Psoas muscle (tissue), 8 donors: ENCODE results near the gene TPP1. TPM values are rescaled to one million over a fixed set of nuclear protein-coding genes. Genes with fewer than 3 reads are reported as not detected.

Source experiments
- ATAC-seq, 4 donors: fragments of 200-7000 bp; cut with Tn5 transposase; one replicate each; pipeline ENCODE4 v1.9.1; 2020; ENCODE audit warnings: moderate library complexity in 3 of 4, mild to moderate bottlenecking in 2 of 4
- DNase-seq, 2 donors: peaks; one replicate each; pipeline ENCODE4 v3.0.0-alpha.2; 2020
- H3K27ac ChIP-seq: fragments of 200-600 bp; one replicate; pipeline ENCODE4 v1.8.0; 2022
- H3K27me3 ChIP-seq, 3 donors: fragments of 200-600 bp in 1 of 3; one replicate each; pipeline versions ENCODE4 v1.6.1 to v1.8.0; 2013 to 2022; ENCODE audit warnings: low read length in 2 of 3, mild to moderate bottlenecking in 2 of 3, moderate library complexity in 1 of 3; ENCODE audit not compliant: insufficient read depth in 3 of 3
- H3K36me3 ChIP-seq, 2 donors: fragments of 200-600 bp in 1 of 2; one replicate each; pipeline versions ENCODE4 v1.6.1 to v1.8.0; 2013 to 2022; ENCODE audit warnings: low read depth in 1 of 2, mild to moderate bottlenecking in 1 of 2, moderate library complexity in 1 of 2; ENCODE audit not compliant: insufficient read depth in 1 of 2
- H3K4me1 ChIP-seq: fragments of 200-600 bp; one replicate; pipeline ENCODE4 v1.8.0; 2022
- H3K4me3 ChIP-seq: fragments of 200-600 bp; one replicate; pipeline ENCODE4 v1.8.0; 2022; ENCODE audit warnings: mild to moderate bottlenecking
- H3K9me3 ChIP-seq: fragments of 200-600 bp; one replicate; pipeline ENCODE4 v1.8.0; 2022
- WGBS, 3 donors: extraction: QIAGEN DNeasy Blood & Tissue Kit; methylation state at CpG; one replicate each; pipeline versions ENCODE4 v1.1.6 to v1.1.7; 2013; 5-methylcytosine and 5-hydroxymethylcytosine counted together
- intact Hi-C, 2 donors: fragments of 100-400 bp; cut with DNase I; formaldehyde crosslinking; loops; one replicate each; pipeline versions ENCODE4 v1.11.0 to v1.14.2; 2022
- polyA plus RNA-seq, 3 donors: library from polyadenylated mRNA; stranded (reverse); fragments of 200-250 nt; gene quantifications; one replicate each; pipeline ENCODE4 v1.2.3, GENCODE V29; 2013
- total RNA-seq, 4 donors: library from RNA; stranded (reverse); fragmentation: NEBNext Ultra II Directional in 2 of 4; extraction: Animal tissue kit (Norgen Biotek cat#: 25700) in 2 of 4; gene quantifications; one replicate each; pipeline versions ENCODE4 v1.2.1 to v1.2.4, GENCODE V29; 2021 to 2023
- TF ChIP-seq, protein P1 (sequence below): fragments of 200-600 bp; IDR thresholded peaks from one replicate; pipeline ENCODE4 v1.8.0; 2022; ENCODE audit warnings: antibody characterized with exemption
- donor health status: healthy with polysubstance abuse.
- donor health status: DM: no; HTN: no; CAD: no; lungs with moderate emphysema.
- donor health status: Bipolar disorder and iron deficiency.
- donor health status: healthy.
- donor health status: DM: yes; HTN: yes; CAD: no.
- donor health status: DM: no; HTN: no; CAD: no.
- donor health status: DM: no; HTN: no; CAD: no.
- donor health status: DM: yes; HTN: yes; CAD: no.

TPP1 gene
- total and polyA plus RNA-seq, 7 donors, result 11.8 to 50.2 (median 30.0) TPM

- TF ChIP-seq, protein P1, sequence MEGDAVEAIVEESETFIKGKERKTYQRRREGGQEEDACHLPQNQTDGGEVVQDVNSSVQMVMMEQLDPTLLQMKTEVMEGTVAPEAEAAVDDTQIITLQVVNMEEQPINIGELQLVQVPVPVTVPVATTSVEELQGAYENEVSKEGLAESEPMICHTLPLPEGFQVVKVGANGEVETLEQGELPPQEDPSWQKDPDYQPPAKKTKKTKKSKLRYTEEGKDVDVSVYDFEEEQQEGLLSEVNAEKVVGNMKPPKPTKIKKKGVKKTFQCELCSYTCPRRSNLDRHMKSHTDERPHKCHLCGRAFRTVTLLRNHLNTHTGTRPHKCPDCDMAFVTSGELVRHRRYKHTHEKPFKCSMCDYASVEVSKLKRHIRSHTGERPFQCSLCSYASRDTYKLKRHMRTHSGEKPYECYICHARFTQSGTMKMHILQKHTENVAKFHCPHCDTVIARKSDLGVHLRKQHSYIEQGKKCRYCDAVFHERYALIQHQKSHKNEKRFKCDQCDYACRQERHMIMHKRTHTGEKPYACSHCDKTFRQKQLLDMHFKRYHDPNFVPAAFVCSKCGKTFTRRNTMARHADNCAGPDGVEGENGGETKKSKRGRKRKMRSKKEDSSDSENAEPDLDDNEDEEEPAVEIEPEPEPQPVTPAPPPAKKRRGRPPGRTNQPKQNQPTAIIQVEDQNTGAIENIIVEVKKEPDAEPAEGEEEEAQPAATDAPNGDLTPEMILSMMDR, result no peak
- WGBS, 3 donors, result 85 to 87% (median 86%) methylated on average over 24 of the region's 24 CpGs
- intact Hi-C loops, result no loop called here
- Histone ChIP-seq H3K9me3 (no peaks in the 10 kb centered on the region), H3K27me3 (no peaks in the 10 kb centered on the region), H3K27ac (no peak overlapping the region), H3K36me3 (peaks cover 0 to 16% of the 10 kb centered on the region in 2 donors), H3K4me1 (peaks cover 20% of the 10 kb centered on the region), H3K4me3 (no peak overlapping the region)
- ATAC-seq (no peak), DNase-seq (no peak)
Observed at GRCh38 chr11:6622261-6623171, 3.3 kb upstream of the TPP1 start.

DNA sequence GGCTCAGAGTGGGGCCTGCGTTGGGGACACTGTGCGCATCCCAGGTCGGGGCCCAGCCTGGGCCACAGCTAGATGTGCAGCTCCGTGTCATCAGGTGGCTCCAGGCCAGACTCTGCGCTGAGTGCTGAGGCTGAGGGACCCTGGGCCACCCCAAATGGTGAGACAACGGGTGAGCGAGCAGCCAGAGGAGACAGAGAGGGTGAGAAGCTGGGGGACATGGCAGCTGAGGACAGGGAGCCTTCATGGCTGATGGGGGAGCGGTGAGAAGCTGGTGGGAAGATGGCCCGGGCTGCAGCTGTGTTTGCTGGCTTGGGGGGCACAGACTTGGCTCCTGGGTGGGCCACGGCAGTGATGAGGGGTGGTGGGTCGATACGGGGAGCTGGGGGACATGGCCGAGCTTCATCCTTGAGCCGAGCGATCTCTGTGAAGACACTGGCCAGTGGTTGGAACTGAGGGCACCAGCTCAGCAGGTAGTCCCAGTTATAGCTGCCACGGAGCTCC is 2.5 kb upstream of the TPP1 start:
- Histone ChIP-seq H3K27me3 (no peaks in the 10 kb centered on the region), H3K36me3 (peaks cover 0 to 15% of the 10 kb centered on the region in 2 donors), H3K9me3 (no peaks in the 10 kb centered on the region), H3K4me1 (peaks cover 21% of the 10 kb centered on the region), H3K27ac (no peak overlapping the region), H3K4me3 (no peak overlapping the region)
- intact Hi-C loops, result no loop called here
- TF ChIP-seq, protein P1, result no peak
- no peak for DNase-seq
- 81 to 87% (median 83%) methylated on average over 16 of the region's 16 CpGs for WGBS, 3 donors
- ATAC-seq, result no peak

GRCh38 chr11:6620636-6621035 is 1.4 kb upstream of the TPP1 start:
- WGBS, 3 donors, result 50 to 100% (median 95%) methylated on average over 1 of the region's 1 CpG
- intact Hi-C loops, result no loop called here
- TF ChIP-seq, protein P1, result no peak
- Histone ChIP-seq H3K27me3 (no peaks in the 10 kb centered on the region), H3K27ac (no peak overlapping the region), H3K4me3 (no peak overlapping the region), H3K9me3 (no peaks in the 10 kb centered on the region), H3K4me1 (peaks cover 21% of the 10 kb centered on the region), H3K36me3 (peaks cover 0 to 17% of the 10 kb centered on the region in 2 donors)
- no peak for DNase-seq
- ATAC-seq, result no peak

GRCh38 chr11:6618117-6619003 is 862 bp downstream of the TPP1 start:
- Histone ChIP-seq H3K9me3 (no peaks in the 10 kb centered on the region), H3K27ac (peak overlapping the region; percentile 89), H3K27me3 (no peaks in the 10 kb centered on the region), H3K4me1 (peaks cover 23% of the 10 kb centered on the region), H3K4me3 (peak overlapping the region; percentile 80), H3K36me3 (peaks cover 0 to 36% of the 10 kb centered on the region in 2 donors)
- 19 to 24% (median 21%) methylated on average over 15 of the region's 15 CpGs for WGBS, 3 donors
- intact Hi-C loops, result loop anchor here (2.0 to 10.0 kb wide), 4 partner anchors 64 to 384 kb away; partner anchors contain the start of genes MRPL17 (in 2 of the 2), CNGA4 (in 1 of the 2) and FHIP1B (in 1 of the 2)
- peak; percentile 6 to 13 (median 12) for ATAC-seq
- DNase-seq, result peak in 1 of 2 donors; percentile 51
- TF ChIP-seq, protein P1, result no peak
